Esophagus squamous epithelium (tissue), 4 donors: ENCODE results near the gene RARA.

Source experiments
- POLR2A ChIP-seq, 4 donors: fragments of 450-650 bp; IDR thresholded peaks; one replicate each; pipeline ENCODE4 v1.6.1; 2017; ENCODE audit warnings: antibody characterized with exemption in 4 of 4, mild to moderate bottlenecking in 4 of 4, moderate library complexity in 3 of 4
- TF ChIP-seq, protein P1 (sequence below), 6 experiments: fragments of 450-650 bp in 4 of 6; fragments of 200-600 bp in 2 of 6; sonication (generic) in 2 of 6; IDR thresholded peaks; one replicate each; pipeline ENCODE4 v1.5.1; 2016 to 2019; ENCODE audit warnings: antibody characterized with exemption in 6 of 6, mild to moderate bottlenecking in 4 of 6, moderate library complexity in 4 of 6

GRCh38 chr17:40373999-40374398 lies 65.0 kb downstream of the RARA start:
- no peak for TF ChIP-seq POLR2A (IDR thresholded peaks at IDR 0.05)
- TF ChIP-seq, protein P1, sequence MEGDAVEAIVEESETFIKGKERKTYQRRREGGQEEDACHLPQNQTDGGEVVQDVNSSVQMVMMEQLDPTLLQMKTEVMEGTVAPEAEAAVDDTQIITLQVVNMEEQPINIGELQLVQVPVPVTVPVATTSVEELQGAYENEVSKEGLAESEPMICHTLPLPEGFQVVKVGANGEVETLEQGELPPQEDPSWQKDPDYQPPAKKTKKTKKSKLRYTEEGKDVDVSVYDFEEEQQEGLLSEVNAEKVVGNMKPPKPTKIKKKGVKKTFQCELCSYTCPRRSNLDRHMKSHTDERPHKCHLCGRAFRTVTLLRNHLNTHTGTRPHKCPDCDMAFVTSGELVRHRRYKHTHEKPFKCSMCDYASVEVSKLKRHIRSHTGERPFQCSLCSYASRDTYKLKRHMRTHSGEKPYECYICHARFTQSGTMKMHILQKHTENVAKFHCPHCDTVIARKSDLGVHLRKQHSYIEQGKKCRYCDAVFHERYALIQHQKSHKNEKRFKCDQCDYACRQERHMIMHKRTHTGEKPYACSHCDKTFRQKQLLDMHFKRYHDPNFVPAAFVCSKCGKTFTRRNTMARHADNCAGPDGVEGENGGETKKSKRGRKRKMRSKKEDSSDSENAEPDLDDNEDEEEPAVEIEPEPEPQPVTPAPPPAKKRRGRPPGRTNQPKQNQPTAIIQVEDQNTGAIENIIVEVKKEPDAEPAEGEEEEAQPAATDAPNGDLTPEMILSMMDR (IDR thresholded peaks at IDR 0.05), result no peak
